WTC11 (cell line): ENCODE data around the gene DNAAF9. TPM values are rescaled to one million over a fixed set of nuclear protein-coding genes. Genes with fewer than 3 reads are reported as not detected.

ENCODE experiments used
- ATAC-seq: fragments of 200-7000 bp; cut with Tn5 transposase; 2 replicates; pipeline ENCODE4 v1.10.0; 2021; ENCODE audit warnings: mild to moderate bottlenecking, moderate library complexity
- CTCF ChIA-PET: fragments of 300-600 bp; sonication (Branson Sonifier 250); formaldehyde crosslinking; loops from one replicate; lab custom pipeline; 2021; ENCODE audit warnings: antibody characterized with exemption; lab: Charles Lee
- POLR2A ChIA-PET: fragments of 350-600 bp; sonication (Branson Sonifier 250); formaldehyde crosslinking; loops from one replicate; lab custom pipeline; 2021; ENCODE audit warnings: antibody characterized with exemption; lab: Charles Lee
- DNase-seq: peaks from one replicate; pipeline ENCODE4 v3.0.0; 2021; ENCODE audit warnings: low spot score
- H3K27ac Mint-ChIP-seq: 2 replicates; pipeline ENCODE4 v1.8.0; 2021; ENCODE audit warnings: mixed read lengths
- H3K27me3 Mint-ChIP-seq: 2 replicates; pipeline ENCODE4 v1.8.0; 2021; ENCODE audit warnings: low read depth, mild to moderate bottlenecking, moderate library complexity, mixed read lengths
- H3K36me3 Mint-ChIP-seq: 2 replicates; pipeline ENCODE4 v1.8.0; 2021; ENCODE audit warnings: mixed read lengths
- H3K4me1 Mint-ChIP-seq: 2 replicates; pipeline ENCODE4 v1.8.0; 2022; ENCODE audit warnings: mixed read lengths
- H3K4me3 Mint-ChIP-seq: 2 replicates; pipeline ENCODE4 v1.8.0; 2021; ENCODE audit warnings: mild to moderate bottlenecking, moderate library complexity, mixed read lengths
- H3K9me3 Mint-ChIP-seq: 2 replicates; pipeline ENCODE4 v1.8.0; 2021; ENCODE audit warnings: mixed read lengths
- ATF3 ChIP-seq: sonication (generic); formaldehyde crosslinking; conservative IDR thresholded peaks from 2 replicates; pipeline ENCODE4 v1.8.1; 2022; ENCODE audit warnings: mild to moderate bottlenecking, missing genetic modification reagents
- CBFB ChIP-seq: sonication (generic); formaldehyde crosslinking; IDR thresholded peaks from 2 replicates; pipeline ENCODE4 v1.8.1; 2022; ENCODE audit warnings: mild to moderate bottlenecking, low read depth, missing genetic modification reagents
- E2F1 ChIP-seq: sonication (generic); formaldehyde crosslinking; IDR thresholded peaks from 2 replicates; pipeline ENCODE4 v1.8.0; 2022; ENCODE audit warnings: mild to moderate bottlenecking, missing genetic modification reagents
- ESRRA ChIP-seq: sonication (generic); formaldehyde crosslinking; IDR thresholded peaks from 2 replicates; pipeline ENCODE4 v1.8.1; 2022; ENCODE audit warnings: mild to moderate bottlenecking, missing genetic modification reagents, borderline replicate concordance
- IRF2 ChIP-seq: sonication (generic); formaldehyde crosslinking; IDR thresholded peaks from 2 replicates; pipeline ENCODE4 v1.8.0; 2022; ENCODE audit warnings: low read depth, missing genetic modification reagents, borderline replicate concordance
- KAT7 ChIP-seq: sonication (generic); formaldehyde crosslinking; IDR thresholded peaks from 2 replicates; pipeline ENCODE4 v1.8.1; 2023; ENCODE audit warnings: missing genetic modification reagents, mild to moderate bottlenecking, borderline replicate concordance
- MAX ChIP-seq: sonication (generic); formaldehyde crosslinking; IDR thresholded peaks from 2 replicates; pipeline ENCODE4 v1.8.0; 2022; ENCODE audit warnings: mild to moderate bottlenecking, missing genetic modification reagents
- MLX ChIP-seq: sonication (generic); formaldehyde crosslinking; IDR thresholded peaks from 2 replicates; pipeline ENCODE4 v1.8.1; 2023; ENCODE audit warnings: mild to moderate bottlenecking, missing genetic modification reagents, moderate library complexity
- MXD4 ChIP-seq: fragments of 250-450 bp; sonication (Bioruptor Pico); IDR thresholded peaks from 2 replicates; pipeline ENCODE4 v1.8.0; 2021; ENCODE audit warnings: mild to moderate bottlenecking, moderate library complexity, borderline replicate concordance
- NFATC4 ChIP-seq: fragments of 250-450 bp; sonication (Bioruptor Pico); IDR thresholded peaks from 2 replicates; pipeline ENCODE4 v1.9.0; 2021; ENCODE audit warnings: mild to moderate bottlenecking
- NR2C2 ChIP-seq: sonication (generic); formaldehyde crosslinking; IDR thresholded peaks from 2 replicates; pipeline ENCODE4 v1.8.0; 2022; ENCODE audit warnings: mild to moderate bottlenecking, missing genetic modification reagents
- PRRX2 ChIP-seq: fragments of 250-450 bp; sonication (Bioruptor Pico); IDR thresholded peaks from 2 replicates; pipeline ENCODE4 v1.8.0; 2021; ENCODE audit warnings: mild to moderate bottlenecking
- RORB ChIP-seq: fragments of 250-450 bp; sonication (Bioruptor Pico); IDR thresholded peaks from 2 replicates; pipeline ENCODE4 v1.9.0; 2021; ENCODE audit warnings: mild to moderate bottlenecking
- SP1 ChIP-seq: sonication (generic); formaldehyde crosslinking; conservative IDR thresholded peaks from 2 replicates; pipeline ENCODE4 v1.8.1; 2022; ENCODE audit warnings: missing genetic modification reagents
- TCF7 ChIP-seq: sonication (generic); formaldehyde crosslinking; IDR thresholded peaks from 2 replicates; pipeline ENCODE4 v1.8.0; 2022; ENCODE audit warnings: mild to moderate bottlenecking, low read depth, missing genetic modification reagents, moderate library complexity
- ZMAT4 ChIP-seq: fragments of 250-450 bp; sonication (Bioruptor Pico); IDR thresholded peaks from 2 replicates; pipeline ENCODE4 v1.9.0; 2021; ENCODE audit warnings: mild to moderate bottlenecking
- ZNF263 ChIP-seq: sonication (generic); formaldehyde crosslinking; IDR thresholded peaks from 2 replicates; pipeline ENCODE4 v1.8.1; 2022; ENCODE audit warnings: low read depth, mild to moderate bottlenecking, moderate library complexity, missing genetic modification reagents
- ZNF423 ChIP-seq: fragments of 250-450 bp; sonication (Bioruptor Pico); IDR thresholded peaks from 2 replicates; pipeline ENCODE4 v2.1.2; 2022; ENCODE audit warnings: mild to moderate bottlenecking, moderate library complexity
- total RNA-seq: library from RNA; stranded (reverse); gene quantifications from 3 replicates; pipeline ENCODE4 v1.2.3, GENCODE V29; 2021
- TF ChIP-seq, protein P1 (sequence below): fragments of 250-450 bp; sonication (Bioruptor Pico); IDR thresholded peaks from 2 replicates; pipeline ENCODE4 v1.8.0; 2021; ENCODE audit warnings: mild to moderate bottlenecking
- TF ChIP-seq, protein P2 (sequence below): sonication (generic); formaldehyde crosslinking; IDR thresholded peaks from 2 replicates; pipeline ENCODE4 v1.8.1; 2023; ENCODE audit warnings: mild to moderate bottlenecking, missing genetic modification reagents, borderline replicate concordance
- TF ChIP-seq, protein P3 (sequence below): sonication (generic); formaldehyde crosslinking; IDR thresholded peaks from 2 replicates; pipeline ENCODE4 v1.8.1; 2022; ENCODE audit warnings: mild to moderate bottlenecking, missing genetic modification reagents, moderate library complexity, borderline replicate concordance
- TF ChIP-seq, protein P4 (sequence below): sonication (generic); formaldehyde crosslinking; IDR thresholded peaks from 2 replicates; pipeline ENCODE4 v1.8.1; 2023; ENCODE audit warnings: mild to moderate bottlenecking, moderate library complexity, missing genetic modification reagents

DNAAF9 gene
- total RNA-seq, 1 experiment from 2014 or later, result 6.3 TPM

DNA sequence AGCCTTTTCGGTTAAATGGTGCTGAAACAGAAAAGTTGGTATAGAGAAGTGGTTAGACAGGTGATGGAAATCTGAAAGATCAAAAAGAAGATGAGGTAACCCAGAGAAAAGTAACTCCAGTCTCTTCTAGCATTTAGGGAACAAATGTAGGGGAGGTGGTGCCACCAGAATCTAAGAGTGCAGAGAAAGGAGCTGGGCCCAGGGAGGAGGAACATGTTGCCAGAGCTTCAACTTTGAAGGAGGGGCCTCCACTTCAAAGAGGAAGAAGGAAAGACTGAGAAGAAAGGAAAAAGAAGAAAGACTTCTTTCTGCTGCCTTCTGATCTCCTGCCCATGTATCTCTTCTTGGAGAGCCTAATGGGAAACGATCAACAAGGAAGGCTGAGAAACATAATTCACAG lies 39.9 kb upstream of the DNAAF9 start (continued):
- TF ChIP-seq, protein P1, sequence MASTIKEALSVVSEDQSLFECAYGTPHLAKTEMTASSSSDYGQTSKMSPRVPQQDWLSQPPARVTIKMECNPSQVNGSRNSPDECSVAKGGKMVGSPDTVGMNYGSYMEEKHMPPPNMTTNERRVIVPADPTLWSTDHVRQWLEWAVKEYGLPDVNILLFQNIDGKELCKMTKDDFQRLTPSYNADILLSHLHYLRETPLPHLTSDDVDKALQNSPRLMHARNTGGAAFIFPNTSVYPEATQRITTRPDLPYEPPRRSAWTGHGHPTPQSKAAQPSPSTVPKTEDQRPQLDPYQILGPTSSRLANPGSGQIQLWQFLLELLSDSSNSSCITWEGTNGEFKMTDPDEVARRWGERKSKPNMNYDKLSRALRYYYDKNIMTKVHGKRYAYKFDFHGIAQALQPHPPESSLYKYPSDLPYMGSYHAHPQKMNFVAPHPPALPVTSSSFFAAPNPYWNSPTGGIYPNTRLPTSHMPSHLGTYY (CRISPR knock-in tag), result no peak
- TF ChIP-seq NFATC4 (CRISPR knock-in tag) (no peak), NR2C2 (CRISPR knock-in tag) (no peak), ESRRA (CRISPR knock-in tag) (no peak), MXD4 (CRISPR knock-in tag) (no peak), ZNF263 (CRISPR knock-in tag) (no peak), MLX (no peak)
- TF ChIP-seq, protein P2, sequence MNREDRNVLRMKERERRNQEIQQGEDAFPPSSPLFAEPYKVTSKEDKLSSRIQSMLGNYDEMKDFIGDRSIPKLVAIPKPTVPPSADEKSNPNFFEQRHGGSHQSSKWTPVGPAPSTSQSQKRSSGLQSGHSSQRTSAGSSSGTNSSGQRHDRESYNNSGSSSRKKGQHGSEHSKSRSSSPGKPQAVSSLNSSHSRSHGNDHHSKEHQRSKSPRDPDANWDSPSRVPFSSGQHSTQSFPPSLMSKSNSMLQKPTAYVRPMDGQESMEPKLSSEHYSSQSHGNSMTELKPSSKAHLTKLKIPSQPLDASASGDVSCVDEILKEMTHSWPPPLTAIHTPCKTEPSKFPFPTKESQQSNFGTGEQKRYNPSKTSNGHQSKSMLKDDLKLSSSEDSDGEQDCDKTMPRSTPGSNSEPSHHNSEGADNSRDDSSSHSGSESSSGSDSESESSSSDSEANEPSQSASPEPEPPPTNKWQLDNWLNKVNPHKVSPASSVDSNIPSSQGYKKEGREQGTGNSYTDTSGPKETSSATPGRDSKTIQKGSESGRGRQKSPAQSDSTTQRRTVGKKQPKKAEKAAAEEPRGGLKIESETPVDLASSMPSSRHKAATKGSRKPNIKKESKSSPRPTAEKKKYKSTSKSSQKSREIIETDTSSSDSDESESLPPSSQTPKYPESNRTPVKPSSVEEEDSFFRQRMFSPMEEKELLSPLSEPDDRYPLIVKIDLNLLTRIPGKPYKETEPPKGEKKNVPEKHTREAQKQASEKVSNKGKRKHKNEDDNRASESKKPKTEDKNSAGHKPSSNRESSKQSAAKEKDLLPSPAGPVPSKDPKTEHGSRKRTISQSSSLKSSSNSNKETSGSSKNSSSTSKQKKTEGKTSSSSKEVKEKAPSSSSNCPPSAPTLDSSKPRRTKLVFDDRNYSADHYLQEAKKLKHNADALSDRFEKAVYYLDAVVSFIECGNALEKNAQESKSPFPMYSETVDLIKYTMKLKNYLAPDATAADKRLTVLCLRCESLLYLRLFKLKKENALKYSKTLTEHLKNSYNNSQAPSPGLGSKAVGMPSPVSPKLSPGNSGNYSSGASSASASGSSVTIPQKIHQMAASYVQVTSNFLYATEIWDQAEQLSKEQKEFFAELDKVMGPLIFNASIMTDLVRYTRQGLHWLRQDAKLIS (CRISPR knock-in tag), result no peak

GRCh38 chr20:3446779-3447178 lies 39.3 kb upstream of the DNAAF9 start:
- Mint-ChIP-seq H3K9me3 (peaks cover 3% of the 10 kb centered on the region; the same call in 1 of the 2 replicates), H3K36me3 (no peaks in the 10 kb centered on the region), H3K4me1 (peaks cover 2% of the 10 kb centered on the region; the same call in 1 of the 2 replicates), H3K27ac (no peak overlapping the region), H3K4me3 (no peak overlapping the region), H3K27me3 (peaks cover 2% of the 10 kb centered on the region; the same call in 1 of the 2 replicates)
- no peak for DNase-seq
- ChIA-PET POLR2A (interaction anchor here (0.6 kb wide), 1 partner anchor 223 kb away, joined by 4 read pairs; no protein-coding TSS in a partner anchor), CTCF (no interaction called here)
- ATAC-seq, result no peak
- no peak for TF ChIP-seq ZMAT4 (CRISPR knock-in tag)
- TF ChIP-seq, protein P3, sequence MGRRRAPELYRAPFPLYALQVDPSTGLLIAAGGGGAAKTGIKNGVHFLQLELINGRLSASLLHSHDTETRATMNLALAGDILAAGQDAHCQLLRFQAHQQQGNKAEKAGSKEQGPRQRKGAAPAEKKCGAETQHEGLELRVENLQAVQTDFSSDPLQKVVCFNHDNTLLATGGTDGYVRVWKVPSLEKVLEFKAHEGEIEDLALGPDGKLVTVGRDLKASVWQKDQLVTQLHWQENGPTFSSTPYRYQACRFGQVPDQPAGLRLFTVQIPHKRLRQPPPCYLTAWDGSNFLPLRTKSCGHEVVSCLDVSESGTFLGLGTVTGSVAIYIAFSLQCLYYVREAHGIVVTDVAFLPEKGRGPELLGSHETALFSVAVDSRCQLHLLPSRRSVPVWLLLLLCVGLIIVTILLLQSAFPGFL (CRISPR knock-in tag), result no peak
- no peak for TF ChIP-seq CBFB
- TF ChIP-seq, protein P2 (CRISPR knock-in tag), result no peak
- TF ChIP-seq KAT7 (CRISPR knock-in tag), result no peak
- no peak for TF ChIP-seq TCF7
- TF ChIP-seq ATF3, result no peak
- no peak for TF ChIP-seq PRRX2 (CRISPR knock-in tag)
- TF ChIP-seq IRF2 (CRISPR knock-in tag), result no peak
- no peak for TF ChIP-seq MAX
- TF ChIP-seq RORB (CRISPR knock-in tag), result no peak
- TF ChIP-seq SP1, result no peak
- TF ChIP-seq, protein P4, sequence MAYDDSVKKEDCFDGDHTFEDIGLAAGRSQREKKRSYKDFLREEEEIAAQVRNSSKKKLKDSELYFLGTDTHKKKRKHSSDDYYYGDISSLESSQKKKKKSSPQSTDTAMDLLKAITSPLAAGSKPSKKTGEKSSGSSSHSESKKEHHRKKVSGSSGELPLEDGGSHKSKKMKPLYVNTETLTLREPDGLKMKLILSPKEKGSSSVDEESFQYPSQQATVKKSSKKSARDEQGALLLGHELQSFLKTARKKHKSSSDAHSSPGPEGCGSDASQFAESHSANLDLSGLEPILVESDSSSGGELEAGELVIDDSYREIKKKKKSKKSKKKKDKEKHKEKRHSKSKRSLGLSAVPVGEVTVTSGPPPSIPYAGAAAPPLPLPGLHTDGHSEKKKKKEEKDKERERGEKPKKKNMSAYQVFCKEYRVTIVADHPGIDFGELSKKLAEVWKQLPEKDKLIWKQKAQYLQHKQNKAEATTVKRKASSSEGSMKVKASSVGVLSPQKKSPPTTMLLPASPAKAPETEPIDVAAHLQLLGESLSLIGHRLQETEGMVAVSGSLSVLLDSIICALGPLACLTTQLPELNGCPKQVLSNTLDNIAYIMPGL (CRISPR knock-in tag), result no peak
- no peak for TF ChIP-seq ZNF423
- no peak for TF ChIP-seq E2F1 (CRISPR knock-in tag)
